Embryonic facial prominence (tissue), 1 donor: Measurements from ENCODE around the gene PML.

Experiments
- DNase-seq: peaks from one replicate; pipeline ENCODE4 v3.0.0-alpha.2; 2016; ENCODE audit errors: extremely low spot score

PML gene

DNA sequence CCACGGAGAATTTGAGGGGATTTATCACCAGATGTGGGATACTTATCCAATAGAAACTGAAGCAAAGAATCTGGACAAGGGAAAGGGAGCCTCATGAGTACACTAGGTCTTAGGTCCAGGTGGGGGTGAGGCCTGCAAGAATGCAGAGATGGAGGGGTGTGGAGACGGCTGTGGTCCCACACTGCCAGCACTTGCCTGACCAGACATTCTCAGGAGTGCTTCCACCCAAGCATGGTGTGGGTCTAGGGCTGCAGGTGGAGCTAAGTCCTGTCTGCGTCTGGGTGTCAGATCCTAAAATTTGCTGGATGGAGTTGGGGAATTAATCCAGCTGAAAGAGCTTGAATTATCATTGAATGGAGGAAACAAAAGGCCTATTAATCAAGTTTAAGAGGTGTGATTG is 14.4 kb downstream of the PML start:
- no peak for DNase-seq

DNA sequence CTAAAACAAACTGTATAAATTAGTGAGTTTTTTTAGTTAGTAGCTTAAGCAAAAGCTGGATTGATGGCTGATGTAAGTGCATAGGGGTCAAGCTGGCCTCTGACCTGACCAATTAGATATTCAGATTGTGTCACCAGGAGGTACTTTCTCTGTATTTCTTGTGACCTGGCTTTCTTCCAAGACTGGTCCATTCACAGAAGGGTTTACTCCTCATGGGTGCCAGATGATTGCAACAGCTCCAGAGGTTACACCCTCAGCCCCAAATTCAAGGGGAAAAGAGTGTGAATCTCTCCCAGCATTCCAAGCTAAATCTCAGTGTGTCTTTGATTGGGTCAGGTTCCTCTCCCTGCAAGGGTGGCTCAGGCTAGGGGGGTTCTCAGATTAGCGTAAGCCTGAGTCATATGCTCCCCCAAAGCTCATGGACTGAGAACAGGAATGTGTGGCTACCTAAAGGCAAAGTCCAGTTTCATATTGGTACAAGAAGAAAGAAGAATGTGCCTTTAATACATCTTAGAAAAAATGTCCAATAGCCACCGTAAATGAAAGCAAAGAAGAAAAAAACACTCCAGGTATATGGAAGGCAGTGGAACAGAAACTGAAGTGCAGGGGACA is 16.5 kb downstream of the PML start:
- no peak for DNase-seq

GRCh38 chr15:74011610-74012009 is 17.1 kb downstream of the PML start:
- DNase-seq: no peak

GRCh38 chr15:74013374-74013894 is 18.9 kb downstream of the PML start:
- no peak for DNase-seq

GRCh38 chr15:74019734-74020133 is 25.2 kb downstream of the PML start:
- no peak for DNase-seq

DNA sequence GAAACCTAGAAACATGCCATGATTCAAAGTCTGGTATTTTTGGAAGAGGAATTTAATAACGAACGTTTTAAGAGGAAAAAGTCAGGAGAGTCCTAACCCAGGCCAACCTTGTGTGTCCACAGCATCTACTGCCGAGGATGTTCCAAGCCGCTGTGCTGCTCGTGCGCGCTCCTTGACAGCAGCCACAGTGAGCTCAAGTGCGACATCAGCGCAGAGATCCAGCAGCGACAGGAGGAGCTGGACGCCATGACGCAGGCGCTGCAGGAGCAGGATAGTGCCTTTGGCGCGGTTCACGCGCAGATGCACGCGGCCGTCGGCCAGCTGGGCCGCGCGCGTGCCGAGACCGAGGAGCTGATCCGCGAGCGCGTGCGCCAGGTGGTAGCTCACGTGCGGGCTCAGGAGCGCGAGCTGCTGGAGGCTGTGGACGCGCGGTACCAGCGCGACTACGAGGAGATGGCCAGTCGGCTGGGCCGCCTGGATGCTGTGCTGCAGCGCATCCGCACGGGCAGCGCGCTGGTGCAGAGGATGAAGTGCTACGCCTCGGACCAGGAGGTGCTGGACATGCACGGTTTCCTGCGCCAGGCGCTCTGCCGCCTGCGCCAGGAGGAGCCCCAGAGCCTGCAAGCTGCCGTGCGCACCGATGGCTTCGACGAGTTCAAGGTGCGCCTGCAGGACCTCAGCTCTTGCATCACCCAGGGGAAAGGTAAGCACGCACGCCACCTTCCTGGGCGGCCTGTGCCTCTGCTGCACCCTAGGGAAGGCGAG is 28.4 kb downstream of the PML start:
- no peak for DNase-seq

DNA sequence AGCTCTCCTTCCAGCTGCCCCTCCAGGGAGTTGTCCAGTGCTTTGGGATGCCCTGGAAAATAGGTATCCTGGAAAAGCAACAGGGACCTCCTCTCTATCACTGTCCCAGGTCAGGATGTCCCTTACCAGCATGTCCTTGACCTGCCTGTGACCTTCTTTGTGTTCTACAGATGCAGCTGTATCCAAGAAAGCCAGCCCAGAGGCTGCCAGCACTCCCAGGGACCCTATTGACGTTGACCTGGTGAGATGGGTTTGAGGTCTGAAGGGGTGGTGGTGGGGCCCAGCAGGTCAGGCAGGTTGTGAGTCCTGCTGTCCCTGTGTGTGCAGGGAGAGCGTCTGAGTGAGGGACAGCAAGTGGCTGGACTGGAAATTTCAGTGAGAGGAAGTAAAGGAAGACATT is 30.2 kb downstream of the PML start:
- DNase-seq: no peak

DNA sequence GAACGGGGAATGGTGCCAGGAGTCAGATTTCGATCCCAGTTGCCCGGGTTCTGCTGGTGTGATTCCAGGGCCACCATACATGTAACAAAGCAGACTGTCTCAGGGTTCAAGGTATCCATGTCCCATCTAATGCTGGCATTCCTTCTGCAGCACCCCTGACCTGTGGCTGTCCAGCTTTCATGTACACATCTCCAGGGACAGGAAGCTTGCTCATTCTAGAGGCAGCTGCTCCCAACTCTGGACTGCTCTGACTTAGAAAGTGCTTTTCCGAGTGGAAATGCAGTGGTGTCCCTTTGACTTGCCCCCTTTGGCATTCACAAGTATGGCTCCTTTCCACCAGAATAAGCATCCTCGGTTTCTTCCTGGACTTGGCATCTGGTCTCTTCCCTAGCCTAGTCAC is 30.9 kb downstream of the PML start:
- no peak for DNase-seq

DNA sequence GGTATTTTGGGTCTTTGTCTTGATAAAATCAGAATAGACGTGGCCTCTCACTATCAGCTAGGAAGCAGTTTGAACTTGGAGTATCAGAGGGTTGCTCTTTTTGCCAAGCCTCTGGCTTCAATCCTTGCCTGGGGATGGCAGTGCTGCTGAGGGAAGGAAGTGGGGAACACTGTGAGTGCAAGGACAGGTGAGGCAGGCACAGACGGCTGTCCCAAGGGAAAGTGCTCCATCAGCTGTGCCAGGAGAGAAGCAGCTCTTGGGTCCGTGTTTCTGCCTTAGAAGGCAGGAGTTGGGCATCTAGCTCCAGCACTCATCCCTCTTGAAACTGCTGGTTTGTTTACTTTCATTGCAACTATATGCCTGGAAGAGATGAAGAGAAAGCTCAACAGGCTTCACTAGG is 33.2 kb downstream of the PML start:
- no peak for DNase-seq

GRCh38 chr15:74028646-74029045 is 34.1 kb downstream of the PML start:
- no peak for DNase-seq

- DNase-seq: no peak
These were observed 37.5 kb downstream of the PML start for GRCh38 chr15:74032046-74032445.

DNA sequence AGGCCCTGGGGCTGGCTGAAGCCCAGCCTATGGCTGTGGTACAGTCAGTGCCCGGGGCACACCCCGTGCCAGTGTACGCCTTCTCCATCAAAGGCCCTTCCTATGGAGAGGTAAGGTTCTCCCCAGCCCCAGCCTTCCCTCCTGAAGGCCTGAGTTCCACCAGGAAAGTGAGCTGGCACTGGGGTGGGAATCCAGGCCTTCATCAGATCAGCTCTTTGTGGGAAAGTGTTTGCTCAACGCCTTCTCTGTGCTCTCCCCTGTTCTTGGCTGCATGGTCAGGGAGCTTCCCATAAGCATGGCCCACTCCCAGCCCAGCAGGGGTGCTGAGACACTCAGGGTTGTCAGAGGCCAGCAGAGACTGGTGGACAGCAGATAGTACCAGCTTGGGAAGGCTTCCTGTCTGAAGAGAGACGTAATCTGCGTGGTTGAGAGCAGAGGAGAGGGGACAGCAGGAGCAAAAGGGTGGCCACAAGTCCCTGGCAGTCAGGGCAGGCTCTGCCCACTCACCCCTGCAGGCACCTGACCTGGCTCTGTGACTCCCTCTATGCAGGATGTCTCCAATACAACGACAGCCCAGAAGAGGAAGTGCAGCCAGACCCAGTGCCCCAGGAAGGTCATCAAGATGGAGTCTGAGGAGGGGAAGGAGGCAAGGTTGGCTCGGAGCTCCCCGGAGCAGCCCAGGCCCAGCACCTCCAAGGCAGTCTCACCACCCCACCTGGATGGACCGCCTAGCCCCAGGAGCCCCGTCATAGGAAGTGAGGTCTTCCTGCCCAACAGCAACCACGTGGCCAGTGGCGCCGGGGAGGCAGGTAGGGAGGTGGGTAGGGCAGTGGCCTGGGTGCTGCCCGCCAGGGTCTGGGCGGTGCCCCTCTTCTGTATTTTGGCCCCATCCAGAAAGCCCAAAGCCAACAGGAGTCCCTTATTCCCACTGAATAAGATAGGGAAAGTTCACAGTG is 38.4 kb downstream of the PML start:
- DNase-seq: no peak

DNA sequence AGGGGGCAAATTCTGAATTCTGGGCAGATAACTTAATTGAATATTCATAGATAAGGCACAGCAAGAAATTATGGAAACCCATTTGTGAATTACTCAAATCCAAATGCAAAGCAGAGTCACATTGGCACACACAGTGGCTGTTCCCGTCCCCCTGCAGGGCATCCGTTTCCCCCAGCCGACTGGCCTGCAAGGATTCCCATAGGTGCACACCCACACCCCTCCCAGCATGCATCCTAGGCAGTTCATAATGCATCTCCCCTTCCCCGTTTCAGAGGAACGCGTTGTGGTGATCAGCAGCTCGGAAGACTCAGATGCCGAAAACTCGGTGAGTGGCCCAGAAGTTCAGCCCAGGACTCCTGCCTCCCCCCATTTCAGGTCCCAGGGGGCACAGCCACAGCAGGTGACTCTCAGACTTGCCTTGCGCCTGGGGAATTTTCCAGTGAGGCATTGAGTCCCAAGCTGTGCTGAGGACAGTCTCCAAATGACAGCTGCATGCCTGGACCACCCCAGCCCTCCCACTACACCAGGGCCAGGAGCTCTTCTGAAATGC is 39.8 kb downstream of the PML start:
- no peak for DNase-seq

DNA sequence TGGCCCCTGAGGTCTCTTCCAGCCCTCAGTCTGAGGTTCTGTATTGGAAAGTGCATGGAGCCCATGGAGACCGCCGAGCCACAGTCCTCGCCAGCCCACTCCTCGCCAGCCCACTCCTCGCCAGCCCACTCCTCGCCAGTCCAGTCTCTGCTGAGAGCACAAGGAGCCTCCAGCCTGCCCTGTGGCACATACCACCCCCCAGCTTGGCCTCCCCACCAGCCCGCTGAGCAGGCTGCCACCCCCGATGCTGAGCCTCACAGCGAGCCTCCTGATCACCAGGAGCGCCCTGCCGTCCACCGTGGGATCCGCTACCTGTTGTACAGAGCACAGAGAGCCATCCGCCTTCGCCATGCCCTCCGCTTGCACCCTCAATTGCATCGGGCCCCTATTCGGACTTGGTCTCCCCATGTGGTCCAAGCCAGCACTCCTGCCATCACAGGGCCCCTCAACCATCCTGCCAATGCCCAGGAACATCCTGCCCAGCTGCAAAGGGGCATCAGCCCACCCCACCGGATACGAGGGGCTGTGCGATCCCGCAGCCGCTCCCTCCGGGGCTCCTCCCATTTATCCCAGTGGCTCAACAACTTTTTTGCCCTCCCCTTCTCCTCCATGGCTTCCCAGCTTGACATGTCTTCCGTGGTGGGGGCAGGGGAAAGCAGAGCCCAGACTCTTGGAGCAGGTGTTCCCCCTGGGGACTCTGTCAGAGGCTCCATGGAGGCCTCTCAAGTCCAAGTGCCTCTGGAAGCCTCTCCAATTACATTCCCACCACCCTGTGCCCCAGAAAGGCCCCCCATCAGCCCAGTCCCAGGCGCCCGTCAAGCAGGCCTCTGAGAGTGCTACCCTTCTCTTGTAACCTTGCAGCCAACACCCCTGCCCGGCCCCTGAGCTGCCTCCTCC is 40.9 kb downstream of the PML start:
- no peak for DNase-seq

GRCh38 chr15:74036271-74037170 is 42.0 kb downstream of the PML start:
- DNase-seq: no peak

GRCh38 chr15:74037171-74038117 is 42.9 kb downstream of the PML start:
- no peak for DNase-seq

DNA sequence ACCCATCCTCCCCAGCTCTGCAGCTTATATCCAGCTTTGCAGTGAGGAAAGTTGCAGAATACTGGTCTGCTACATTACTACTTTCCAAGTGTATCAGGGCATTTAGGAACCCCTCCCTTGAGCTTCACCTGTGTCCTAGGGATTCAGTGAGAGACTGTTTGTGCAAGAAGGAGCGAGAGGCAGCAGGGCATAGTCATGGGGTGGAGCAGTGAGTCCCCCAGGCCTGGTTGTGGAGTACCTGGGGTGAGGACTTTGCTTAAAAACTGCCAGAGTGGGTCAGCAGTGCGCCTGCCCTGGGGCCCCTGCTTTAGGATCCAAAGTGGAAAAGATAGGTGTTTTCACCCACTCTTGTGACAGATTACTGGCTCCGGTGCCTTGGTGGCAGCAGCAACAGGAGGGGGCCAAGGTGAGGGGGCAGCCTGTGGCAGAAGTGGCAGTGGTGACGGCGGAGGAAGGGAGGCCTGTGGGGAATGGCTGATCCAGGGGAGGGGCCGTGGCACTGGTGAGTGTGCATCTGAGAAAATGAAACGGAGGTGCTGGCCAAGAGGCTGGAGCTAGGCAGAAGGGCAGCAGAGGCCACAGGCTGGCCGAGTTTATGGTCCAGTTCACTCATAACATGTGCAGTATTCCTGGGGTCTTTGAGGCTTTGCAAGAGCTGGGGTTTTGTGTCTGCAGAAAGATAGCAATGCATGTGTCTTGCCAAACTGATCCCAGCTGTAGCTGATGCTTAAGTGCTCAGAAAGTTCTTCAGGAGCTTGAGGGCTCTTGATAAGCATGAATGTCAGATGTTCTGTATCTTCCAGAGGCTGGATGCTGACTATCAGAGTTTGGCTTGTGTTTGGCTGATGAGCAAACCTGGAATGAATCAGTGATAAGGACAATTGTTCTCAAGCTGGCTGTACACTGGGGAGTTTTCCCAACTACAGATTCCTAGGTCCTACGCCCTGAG is 44.5 kb downstream of the PML start:
- DNase-seq: no peak

DNA sequence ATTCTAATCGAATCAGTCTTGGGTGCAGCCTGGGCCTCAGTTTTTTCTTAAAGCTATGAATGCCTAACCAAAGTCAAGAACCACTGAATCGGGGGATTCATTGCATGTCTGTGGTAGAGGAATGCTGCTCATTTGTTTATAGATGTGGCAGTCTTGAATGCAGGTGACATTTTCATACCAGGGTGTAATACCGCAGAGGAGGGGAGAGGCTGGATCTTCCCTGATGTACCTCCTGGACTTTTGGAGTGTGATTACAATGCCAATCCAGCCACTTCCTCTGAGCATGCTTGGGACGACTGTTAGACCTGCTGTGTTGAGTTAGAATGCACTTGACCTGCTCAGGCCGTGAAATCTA is 45.1 kb downstream of the PML start:
- no peak for DNase-seq
